ENCODE measurements around the gene HRH2. TPM values are rescaled to one million over a fixed set of nuclear protein-coding genes. Genes with fewer than 3 reads are reported as not detected.

The HRH2 gene
- total RNA-seq, 1 experiment from 2014 or later = 3.3 TPM

GRCh38 chr5:175747539-175748060 is 89.7 kb downstream of the HRH2 start:
- H3K23me2 ChIP-seq (ENCODE audit: insufficient read length, low read depth, low read length, poor library complexity, severe bottlenecking) = no peaks in the 10 kb centered on the region
- no peak overlapping the region for H3K27ac Mint-ChIP-seq
- no peaks in the 10 kb centered on the region for H3K36me3 Mint-ChIP-seq (ENCODE audit: insufficient read depth in 1 of 3, low read depth in 3 of 3)
- no peak overlapping the region for H3K23ac ChIP-seq (ENCODE audit: insufficient read length, low read depth, low read length)
- no peak overlapping the region for H2BK15ac ChIP-seq (ENCODE audit: low read depth, low read length)
- no peak overlapping the region for H3K4me2 ChIP-seq (ENCODE audit: insufficient read depth, insufficient read length, low read length)
- H3K14ac ChIP-seq (ENCODE audit: insufficient read depth, low read length) = no peak overlapping the region
- no peak overlapping the region for H2BK20ac ChIP-seq (ENCODE audit: low read depth, low read length, poor library complexity, severe bottlenecking)
- no peak overlapping the region for H2BK120ac ChIP-seq (ENCODE audit: low read depth, low read length, poor library complexity, severe bottlenecking)
- no peak overlapping the region for H3K4me3 Mint-ChIP-seq
- peaks cover 19% of the 10 kb centered on the region for H3K27me3 Mint-ChIP-seq (ENCODE audit: low read depth)
- TF ChIP-seq CTCF (conservative IDR thresholded peaks at IDR 0.05) = no peak
- no peak overlapping the region for H2AK5ac ChIP-seq (ENCODE audit: insufficient read length, low read length)
- no peaks in the 10 kb centered on the region for H3K9me3 Mint-ChIP-seq
- peaks cover 19 to 20% of the 10 kb centered on the region in 2 experiments for H3K4me1 Mint-ChIP-seq
- H3T11ph ChIP-seq (ENCODE audit: low read length) = no peak overlapping the region
- no peak for DNase-seq
- H3K9me3 ChIP-seq (ENCODE audit: control insufficient read depth, low read depth, low read length) = no peaks in the 10 kb centered on the region
- no peak overlapping the region for H3K27ac ChIP-seq (ENCODE audit: insufficient read length, low read depth, low read length)
- H4K5ac ChIP-seq (ENCODE audit: insufficient read length, low read depth, low read length) = no peak overlapping the region
- H3K79me1 ChIP-seq (ENCODE audit: insufficient read depth, low read depth, low read length, poor library complexity, severe bottlenecking) = no peaks in the 10 kb centered on the region
- no peak overlapping the region for H3K18ac ChIP-seq (ENCODE audit: insufficient read length, low read depth, low read length)
- no peak overlapping the region for H3K4ac ChIP-seq (ENCODE audit: low read depth, low read length)
- H3K79me2 ChIP-seq (ENCODE audit: insufficient read depth, low read length) = no peaks in the 10 kb centered on the region
- no peak overlapping the region for H3K9ac ChIP-seq (ENCODE audit: extremely low read depth, insufficient read length, low read length)
- H3K56ac ChIP-seq (ENCODE audit: insufficient read length, low read depth, low read length) = no peak overlapping the region
- H4K91ac ChIP-seq (ENCODE audit: insufficient read length, low read depth, low read length) = no peak overlapping the region
- no peak overlapping the region for H2BK12ac ChIP-seq (ENCODE audit: insufficient read length, low read depth, low read length)
- peaks cover 2% of the 10 kb centered on the region; the same call in 1 of the 2 replicates for H3K4me1 ChIP-seq (ENCODE audit: insufficient read depth, low read length)
- no peaks in the 10 kb centered on the region for H3K27me3 ChIP-seq (ENCODE audit: insufficient read depth, low read length)
- no peak overlapping the region for H2BK5ac ChIP-seq (ENCODE audit: insufficient read length, low read length)
- no peak overlapping the region for H4K8ac ChIP-seq (replicated peaks; ENCODE audit: insufficient read length, low read depth, low read length)
- H2AFZ ChIP-seq (ENCODE audit: low read length) = no peak overlapping the region
- no peaks in the 10 kb centered on the region for H4K20me1 ChIP-seq (ENCODE audit: control insufficient read depth, insufficient read depth, insufficient read length)
- WGBS (ENCODE audit: extremely low coverage, insufficient read length, low lambda C conversion rate) = no CpG with 5 or more reads among the region's 3 CpGs
